ENCODE measurements around the gene DPCD. TPM values are rescaled to one million over a fixed set of nuclear protein-coding genes. Genes with fewer than 3 reads are reported as not detected.

Gene DPCD
- total RNA-seq, 2 donors from 2014 or later = 33.3 to 52.0 TPM

- Histone ChIP-seq H3K9me3 (ENCODE audit: control insufficient read depth, low read length) (no peaks in the 10 kb centered on the region), H3K9ac (ENCODE audit: extremely low read depth, low read length, poor library complexity, severe bottlenecking) (no peak overlapping the region), H3K4me1 (ENCODE audit: control insufficient read depth, insufficient read depth, low read length) (peaks cover 3% of the 10 kb centered on the region), H3K36me3 (ENCODE audit: control insufficient read depth, insufficient read depth, low read length) (no peaks in the 10 kb centered on the region), H3K27me3 (ENCODE audit: control insufficient read depth, insufficient read depth, low read length, poor library complexity, severe bottlenecking) (peaks cover 60% of the 10 kb centered on the region), H3K4me3 (ENCODE audit: low read length) (no peak overlapping the region), H3K27ac (ENCODE audit: low read depth, low read length) (no peak overlapping the region)
- Mint-ChIP-seq H3K36me3 (ENCODE audit: low read depth) (no peaks in the 10 kb centered on the region), H3K4me1 (peaks cover 9% of the 10 kb centered on the region), H3K4me3 (no peak overlapping the region), H3K27ac (no peak overlapping the region), H3K9me3 (no peaks in the 10 kb centered on the region), H3K27me3 (ENCODE audit: insufficient read depth) (peaks cover 83% of the 10 kb centered on the region)
- no peak for DNase-seq
- WGBS, 2 experiments (ENCODE audit: insufficient coverage in 1 of 2, insufficient read length in 1 of 2) = 88 to 96% methylated on average over 6 to 7 of the region's 7 CpGs
- TF ChIP-seq, protein P1, sequence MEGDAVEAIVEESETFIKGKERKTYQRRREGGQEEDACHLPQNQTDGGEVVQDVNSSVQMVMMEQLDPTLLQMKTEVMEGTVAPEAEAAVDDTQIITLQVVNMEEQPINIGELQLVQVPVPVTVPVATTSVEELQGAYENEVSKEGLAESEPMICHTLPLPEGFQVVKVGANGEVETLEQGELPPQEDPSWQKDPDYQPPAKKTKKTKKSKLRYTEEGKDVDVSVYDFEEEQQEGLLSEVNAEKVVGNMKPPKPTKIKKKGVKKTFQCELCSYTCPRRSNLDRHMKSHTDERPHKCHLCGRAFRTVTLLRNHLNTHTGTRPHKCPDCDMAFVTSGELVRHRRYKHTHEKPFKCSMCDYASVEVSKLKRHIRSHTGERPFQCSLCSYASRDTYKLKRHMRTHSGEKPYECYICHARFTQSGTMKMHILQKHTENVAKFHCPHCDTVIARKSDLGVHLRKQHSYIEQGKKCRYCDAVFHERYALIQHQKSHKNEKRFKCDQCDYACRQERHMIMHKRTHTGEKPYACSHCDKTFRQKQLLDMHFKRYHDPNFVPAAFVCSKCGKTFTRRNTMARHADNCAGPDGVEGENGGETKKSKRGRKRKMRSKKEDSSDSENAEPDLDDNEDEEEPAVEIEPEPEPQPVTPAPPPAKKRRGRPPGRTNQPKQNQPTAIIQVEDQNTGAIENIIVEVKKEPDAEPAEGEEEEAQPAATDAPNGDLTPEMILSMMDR (conservative IDR thresholded peaks at IDR 0.05) = no peak
Observed at GRCh38 chr10:101567165-101568006, 20.7 kb upstream of the DPCD start.

- Mint-ChIP-seq H3K9me3 (peaks cover 4% of the 10 kb centered on the region), H3K36me3 (ENCODE audit: low read depth) (no peaks in the 10 kb centered on the region), H3K4me1 (peaks cover 9% of the 10 kb centered on the region), H3K27me3 (ENCODE audit: insufficient read depth) (peaks cover 88% of the 10 kb centered on the region), H3K4me3 (no peak overlapping the region), H3K27ac (no peak overlapping the region)
- Histone ChIP-seq H3K27ac (ENCODE audit: low read depth, low read length) (no peak overlapping the region), H3K4me3 (ENCODE audit: low read length) (no peak overlapping the region), H3K36me3 (ENCODE audit: control insufficient read depth, insufficient read depth, low read length) (no peaks in the 10 kb centered on the region), H3K27me3 (ENCODE audit: control insufficient read depth, insufficient read depth, low read length, poor library complexity, severe bottlenecking) (peaks cover 68% of the 10 kb centered on the region), H3K9ac (ENCODE audit: extremely low read depth, low read length, poor library complexity, severe bottlenecking) (no peak overlapping the region), H3K9me3 (ENCODE audit: control insufficient read depth, low read length) (no peaks in the 10 kb centered on the region), H3K4me1 (ENCODE audit: control insufficient read depth, insufficient read depth, low read length) (peaks cover 3% of the 10 kb centered on the region)
- no peak for DNase-seq
- TF ChIP-seq, protein P1 (conservative IDR thresholded peaks at IDR 0.05) = no peak
- WGBS, 2 experiments (ENCODE audit: insufficient coverage in 1 of 2, insufficient read length in 1 of 2) = 83 to 86% methylated on average over 14 to 17 of the region's 17 CpGs
Observed at GRCh38 chr10:101568054-101568745, 19.9 kb upstream of the DPCD start.

DNA sequence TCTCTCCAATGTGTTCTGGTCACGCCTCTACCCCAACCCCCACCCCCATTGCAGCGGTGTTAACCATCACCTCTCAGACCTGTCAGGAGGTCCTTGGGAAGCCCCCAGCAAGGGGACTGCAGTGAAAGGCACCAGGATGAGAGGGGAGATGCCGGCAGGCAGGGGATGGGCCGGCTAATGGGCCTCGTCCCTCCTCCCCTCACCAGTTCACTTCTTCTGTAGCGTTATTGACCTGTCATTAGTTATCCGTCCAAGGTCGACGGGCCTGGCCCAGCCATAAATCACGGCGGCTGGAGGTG, 18.8 kb upstream of the DPCD start:
- H3K9me3 Mint-ChIP-seq = peaks cover 4% of the 10 kb centered on the region
- H3K4me1 Mint-ChIP-seq = peaks cover 9% of the 10 kb centered on the region
- peak overlapping the region; percentile 60 for H3K4me3 Mint-ChIP-seq
- H3K27me3 ChIP-seq (ENCODE audit: control insufficient read depth, insufficient read depth, low read length, poor library complexity, severe bottlenecking) = peaks cover 69% of the 10 kb centered on the region
- H3K9me3 ChIP-seq (ENCODE audit: control insufficient read depth, low read length) = no peaks in the 10 kb centered on the region
- no peak for DNase-seq
- no peaks in the 10 kb centered on the region for H3K36me3 Mint-ChIP-seq (ENCODE audit: low read depth)
- no peak overlapping the region for H3K27ac Mint-ChIP-seq
- H3K9ac ChIP-seq (ENCODE audit: extremely low read depth, low read length, poor library complexity, severe bottlenecking) = no peak overlapping the region
- H3K36me3 ChIP-seq (ENCODE audit: control insufficient read depth, insufficient read depth, low read length) = no peaks in the 10 kb centered on the region
- no peak overlapping the region for H3K27ac ChIP-seq (ENCODE audit: low read depth, low read length)
- H3K4me3 ChIP-seq (ENCODE audit: low read length) = no peak overlapping the region
- 9 to 25% methylated on average over 6 to 11 of the region's 11 CpGs for WGBS, 2 experiments (ENCODE audit: insufficient coverage in 1 of 2, insufficient read length in 1 of 2)
- TF ChIP-seq, protein P1 (conservative IDR thresholded peaks at IDR 0.05) = no peak
- peaks cover 83% of the 10 kb centered on the region for H3K27me3 Mint-ChIP-seq (ENCODE audit: insufficient read depth)
- H3K4me1 ChIP-seq (ENCODE audit: control insufficient read depth, insufficient read depth, low read length) = peaks cover 3% of the 10 kb centered on the region

Data from endodermal cell (in vitro differentiated cells).